Stimulated activated CD4-positive, alpha-beta T cell treated with anti-CD3 and anti-CD28 coated beads, Interleukin-15, amount 100 ng/mL, for 1 hour (primary cell): ENCODE measurements around the gene ELF4.

Experiments used
- DNase-seq, 2 donors: peaks; one replicate each; pipeline ENCODE4 v3.0.0-alpha.2; 2020; ENCODE audit warnings: low read depth in 1 of 2, low spot score in 1 of 2

ELF4 gene

DNA sequence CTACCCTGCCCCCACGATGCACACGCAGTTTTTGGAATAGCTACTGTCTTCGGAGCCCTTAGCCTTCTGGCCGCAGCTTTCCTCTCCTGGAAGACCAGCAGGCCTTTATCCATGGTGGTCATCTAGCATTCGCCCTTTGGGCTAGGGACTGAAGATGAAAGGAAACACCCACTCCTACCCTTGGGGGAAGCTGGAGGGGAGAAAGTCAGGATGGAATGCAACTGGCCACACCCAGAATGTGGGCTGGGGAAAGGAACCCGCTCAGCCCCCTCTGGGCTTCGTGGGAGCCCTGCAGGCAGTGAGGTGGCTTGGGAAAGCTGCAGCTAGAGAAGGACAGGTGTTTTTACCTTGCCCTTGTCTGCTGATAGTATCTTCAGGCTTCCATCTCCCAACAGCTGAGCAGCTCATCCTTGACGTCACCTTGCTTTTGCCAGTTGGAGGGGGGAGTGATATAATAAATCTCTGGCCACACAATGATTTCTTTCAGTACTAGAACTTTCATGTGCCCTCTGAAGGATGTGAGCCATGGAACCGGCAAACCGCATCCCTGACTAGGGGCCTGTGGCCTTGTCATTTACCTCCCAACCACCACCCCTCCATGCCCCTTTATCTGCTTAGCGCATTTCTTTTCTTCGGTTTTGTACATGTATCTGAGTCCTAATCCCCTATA, 59.0 kb downstream of the ELF4 start:
- DNase-seq = no peak

GRCh38 chrX:130049821-130050220, 60.5 kb downstream of the ELF4 start:
- no peak for DNase-seq

DNA sequence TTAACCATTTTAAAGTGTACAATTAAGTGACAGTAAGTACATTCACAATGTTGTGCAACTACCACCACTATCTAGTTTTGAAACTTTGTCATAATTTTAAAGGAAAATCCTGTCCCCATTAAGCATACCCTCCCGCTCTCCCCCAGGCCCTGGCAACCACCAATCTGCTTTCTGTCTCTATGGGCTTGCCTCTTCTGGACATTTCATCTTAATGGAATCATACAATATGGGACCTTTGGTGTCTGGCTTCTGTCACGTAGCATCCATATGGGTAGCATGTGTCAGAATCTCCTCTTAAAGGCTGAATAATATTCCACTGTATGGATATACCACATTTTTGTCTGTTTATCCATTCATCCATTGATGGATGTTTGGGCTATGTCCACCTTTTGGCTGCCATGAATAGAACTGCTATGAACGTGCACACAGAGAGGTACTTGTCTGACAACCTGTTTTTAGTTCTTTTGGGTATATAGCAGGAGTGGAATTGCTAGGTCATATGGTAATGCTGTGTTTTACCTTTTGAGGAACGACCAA, 61.5 kb downstream of the ELF4 start:
- DNase-seq = no peak

- no peak for DNase-seq
Measured at GRCh38 chrX:130047416-130047815, 62.9 kb downstream of the ELF4 start.

- DNase-seq = no peak
Measured at GRCh38 chrX:130039847-130040246, 70.5 kb downstream of the ELF4 start.

DNA sequence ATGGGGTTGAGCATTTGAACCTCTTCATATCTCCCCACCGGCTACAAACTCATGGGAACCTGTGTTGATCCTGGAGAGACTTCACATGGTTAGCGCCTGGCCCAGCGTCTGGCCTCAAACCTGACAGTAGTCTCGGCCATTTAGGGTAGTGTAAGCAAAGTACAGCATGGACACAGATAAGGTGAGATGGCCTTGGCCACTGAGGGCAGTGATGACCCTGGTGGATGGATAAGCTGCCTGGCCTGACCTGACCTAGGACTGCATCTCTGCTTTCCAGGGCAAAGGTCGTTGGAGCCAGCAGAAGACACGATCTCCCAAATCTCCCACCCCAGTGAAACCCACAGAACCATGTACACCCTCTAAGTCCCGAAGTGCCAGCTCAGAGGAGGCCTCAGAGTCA, 76.1 kb downstream of the ELF4 start:
- no peak for DNase-seq

DNA sequence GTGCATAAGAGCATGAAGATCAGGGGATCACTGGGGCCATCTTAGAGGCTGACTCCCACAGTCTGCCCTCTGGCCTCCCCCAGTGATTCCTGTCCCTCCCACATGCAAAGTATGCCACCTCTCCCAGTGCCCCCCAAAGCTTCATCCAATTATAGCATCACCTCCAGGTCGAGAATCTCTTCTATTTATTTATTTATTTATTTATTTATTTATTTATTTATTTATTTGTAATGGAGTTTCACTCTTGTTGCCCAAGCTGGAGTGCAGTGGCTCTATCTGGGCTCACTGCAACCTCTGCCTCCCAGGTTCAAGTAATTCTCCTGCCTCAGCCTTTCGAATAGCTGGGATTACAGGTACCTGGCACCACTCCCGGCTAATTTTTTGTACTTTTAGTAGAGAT, 77.7 kb downstream of the ELF4 start:
- DNase-seq = no peak

DNA sequence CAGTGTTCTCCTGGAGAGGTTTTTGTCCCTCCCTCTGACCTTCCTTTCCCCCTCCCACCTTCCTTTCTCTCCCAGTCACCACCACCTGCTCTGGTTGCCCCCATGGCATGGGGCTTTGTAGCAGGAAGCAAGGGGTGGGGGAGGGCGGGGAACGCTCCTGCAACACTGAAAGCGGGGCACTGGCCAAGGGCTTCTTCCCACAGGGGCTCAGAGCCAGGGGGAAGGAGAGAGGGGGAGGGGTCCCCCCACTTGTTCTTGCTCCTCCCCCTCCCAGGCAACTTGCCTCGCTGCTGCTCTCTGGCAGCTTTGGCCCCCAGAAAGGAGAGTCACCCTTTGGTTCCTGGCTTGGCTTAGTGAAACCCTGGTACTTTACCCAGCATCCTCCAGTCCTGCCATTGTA, 79.5 kb downstream of the ELF4 start:
- no peak for DNase-seq

- peak in 1 of 2 donors; percentile 20 for DNase-seq
Measured at GRCh38 chrX:130028196-130028595, 82.1 kb downstream of the ELF4 start.

DNA sequence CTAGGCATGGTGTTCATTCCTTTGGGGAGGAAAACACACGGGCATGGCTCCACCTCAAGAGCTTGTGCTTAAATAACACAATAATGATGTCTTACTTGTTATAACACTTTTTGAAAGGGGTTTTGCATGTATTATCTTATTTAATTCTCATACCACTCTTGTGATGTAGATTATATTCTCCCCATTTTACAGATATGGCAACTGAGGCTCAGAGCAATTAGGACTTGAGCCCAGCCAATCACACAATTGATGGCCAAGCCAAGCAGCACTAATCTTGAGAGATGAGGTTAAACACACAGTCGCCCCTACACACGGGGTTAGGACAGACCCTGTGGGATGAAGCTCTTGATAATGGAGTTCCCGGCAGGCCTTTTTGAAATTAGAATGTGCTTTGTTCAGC, 82.7 kb downstream of the ELF4 start:
- no peak for DNase-seq

GRCh38 chrX:130025256-130025655, 85.0 kb downstream of the ELF4 start:
- DNase-seq = no peak

- peak; percentile 47 to 57 for DNase-seq
Measured at GRCh38 chrX:130024127-130024526, 86.2 kb downstream of the ELF4 start.

DNA sequence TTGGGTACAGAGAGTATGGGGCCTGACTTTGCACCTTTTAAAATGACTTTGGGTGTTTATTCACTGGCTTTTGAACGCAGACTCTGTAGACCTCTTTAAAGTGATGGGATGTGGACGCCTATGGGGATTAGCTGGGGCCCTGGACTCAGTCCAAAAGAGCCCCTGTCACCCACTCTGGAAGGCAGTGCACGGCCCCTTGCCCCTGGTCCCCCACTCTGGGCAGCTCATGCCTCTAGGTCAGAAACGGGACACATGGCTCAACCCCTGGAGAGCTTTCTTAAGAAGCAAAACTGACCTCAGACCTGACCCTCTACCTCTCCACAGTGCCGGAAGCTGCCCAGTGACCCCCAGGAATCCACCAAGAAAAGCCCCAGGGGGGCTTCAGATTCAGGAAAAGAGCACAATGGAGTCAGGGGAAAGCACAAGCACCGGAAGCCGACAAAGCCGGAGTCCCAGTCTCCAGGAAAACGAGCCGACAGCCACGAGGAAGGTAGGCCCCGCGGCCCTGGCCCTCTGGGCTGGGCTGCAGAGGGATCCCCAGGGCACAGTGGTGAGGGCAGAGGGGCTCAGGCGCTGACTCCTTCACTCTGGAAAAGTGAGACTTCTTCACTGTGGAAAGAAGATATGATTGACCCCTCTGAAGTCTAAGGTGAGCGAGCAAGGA, 89.5 kb downstream of the ELF4 start:
- no peak for DNase-seq

DNA sequence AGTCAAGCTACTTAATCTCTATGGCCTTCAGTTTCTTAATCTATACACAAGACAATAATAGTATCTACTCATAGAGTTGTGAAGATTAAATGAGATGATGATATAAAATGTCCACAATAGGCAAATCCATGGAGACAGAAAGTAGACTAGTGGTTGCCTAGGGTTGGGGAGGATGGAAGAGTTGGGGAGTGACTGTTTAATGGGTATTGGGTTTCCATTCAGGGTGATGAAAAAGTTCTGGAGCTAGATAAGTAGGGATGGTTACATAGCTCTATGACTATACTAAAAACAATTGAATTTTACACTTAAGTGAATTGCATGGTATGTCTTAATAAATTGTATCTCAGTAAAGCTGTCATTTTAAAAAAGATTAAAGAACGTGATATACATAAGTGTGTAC, 92.2 kb downstream of the ELF4 start:
- no peak for DNase-seq

GRCh38 chrX:130015181-130015580, 95.1 kb downstream of the ELF4 start:
- no peak for DNase-seq
